Embryonic facial prominence (tissue), 1 donor: Measurements from ENCODE around the gene SLC6A17.

ENCODE experiments used
- DNase-seq: peaks from one replicate; pipeline ENCODE4 v3.0.0-alpha.2; 2016; ENCODE audit errors: extremely low spot score

Gene SLC6A17

GRCh38 chr1:110220324-110220723 is 70.0 kb downstream of the SLC6A17 start:
- DNase-seq: no peak

- DNase-seq: no peak
Observed at GRCh38 chr1:110221119-110221518, 70.8 kb downstream of the SLC6A17 start.

- no peak for DNase-seq
Observed at GRCh38 chr1:110223127-110223526, 72.8 kb downstream of the SLC6A17 start.

GRCh38 chr1:110223581-110223980 is 73.3 kb downstream of the SLC6A17 start:
- no peak for DNase-seq

GRCh38 chr1:110224240-110224995 is 74.1 kb downstream of the SLC6A17 start:
- DNase-seq: no peak

GRCh38 chr1:110225212-110225611 is 74.9 kb downstream of the SLC6A17 start:
- DNase-seq: no peak

GRCh38 chr1:110225756-110226404 is 75.6 kb downstream of the SLC6A17 start:
- no peak for DNase-seq

GRCh38 chr1:110227774-110228173 is 77.5 kb downstream of the SLC6A17 start:
- DNase-seq: no peak

GRCh38 chr1:110228381-110228780 is 78.1 kb downstream of the SLC6A17 start:
- DNase-seq: no peak

GRCh38 chr1:110228869-110229268 is 78.6 kb downstream of the SLC6A17 start:
- DNase-seq: no peak

GRCh38 chr1:110229348-110230001 is 79.2 kb downstream of the SLC6A17 start:
- DNase-seq: no peak

- no peak for DNase-seq
Observed at GRCh38 chr1:110230381-110231199, 80.3 kb downstream of the SLC6A17 start.

- DNase-seq: no peak
Observed at GRCh38 chr1:110233861-110234260, 83.6 kb downstream of the SLC6A17 start.

- DNase-seq: no peak
Observed at GRCh38 chr1:110234691-110235090, 84.4 kb downstream of the SLC6A17 start.

- DNase-seq: no peak
Observed at GRCh38 chr1:110235181-110235833, 85.0 kb downstream of the SLC6A17 start.

- DNase-seq: no peak
Observed at GRCh38 chr1:110235834-110236682, 85.8 kb downstream of the SLC6A17 start.

- no peak for DNase-seq
Observed at GRCh38 chr1:110237386-110238152, 87.3 kb downstream of the SLC6A17 start.

- DNase-seq: no peak
Observed at GRCh38 chr1:110239441-110240430, 89.4 kb downstream of the SLC6A17 start.
